IMR-90 (cell line): Measurements from ENCODE around the gene MARK4. TPM values are rescaled to one million over a fixed set of nuclear protein-coding genes. Genes with fewer than 3 reads are reported as not detected.

ENCODE experiments used
- ATAC-seq: fragments of 200-7000 bp; cut with Tn5 transposase; 2 replicates; pipeline ENCODE4 v1.9.1; 2020; ENCODE audit warnings: low read depth, mild to moderate bottlenecking, moderate library complexity
- BruUV-seq: library from RNA; stranded (reverse); fragments of 400-500 nt; replicated peaks from 2 replicates; lab custom pipeline; 2021; lab: Mats Ljungman, UMichigan
- CTCF ChIA-PET: fragments of 300-600 bp; formaldehyde crosslinking; extraction: SDS; loops from one replicate; lab custom pipeline; 2021; ENCODE audit warnings: antibody characterized with exemption; lab: Yijun Ruan, JAX
- POLR2A ChIA-PET: fragments of 300-600 bp; sonication (Branson Sonifier 250); formaldehyde crosslinking; loops from one replicate; lab custom pipeline; 2022; ENCODE audit warnings: antibody characterized with exemption; ENCODE audit not compliant: unreplicated experiment; lab: Charles Lee
- DNase-seq: peaks from one replicate; pipeline ENCODE4 v3.0.0; 2013
- H2AFZ ChIP-seq: replicated peaks from 2 replicates; pipeline ENCODE3; 2013; ENCODE audit warnings: low read length, mild to moderate bottlenecking; ENCODE audit not compliant: poor library complexity
- H2AK5ac ChIP-seq: 2 replicates; pipeline ENCODE4 v1.6.1; 2013; ENCODE audit warnings: low read depth, low read length, inconsistent platforms
- H2AK9ac ChIP-seq: replicated peaks from 2 replicates; pipeline ENCODE3; 2013; ENCODE audit warnings: mild to moderate bottlenecking, low read depth, low read length, moderate library complexity; ENCODE audit not compliant: poor library complexity
- H2BK120ac ChIP-seq: 2 replicates; pipeline ENCODE4 v1.6.1; 2013; ENCODE audit warnings: low read depth, low read length, inconsistent platforms
- H2BK15ac ChIP-seq: 3 replicates; pipeline ENCODE4 v1.6.1; 2013; ENCODE audit warnings: low read depth, low read length, inconsistent platforms
- H2BK20ac ChIP-seq: 2 replicates; pipeline ENCODE4 v1.6.1; 2013; ENCODE audit warnings: low read depth, mild to moderate bottlenecking, inconsistent platforms, low read length, moderate library complexity
- H2BK5ac ChIP-seq: 2 replicates; pipeline ENCODE4 v1.6.1; 2013; ENCODE audit warnings: mild to moderate bottlenecking, low read depth, low read length, inconsistent platforms; ENCODE audit not compliant: poor library complexity, severe bottlenecking
- H3K14ac ChIP-seq: replicated peaks from 2 replicates; pipeline ENCODE4 v1.6.1; 2013; ENCODE audit warnings: low read depth, low read length, inconsistent platforms
- H3K18ac ChIP-seq: 2 replicates; pipeline ENCODE4 v1.6.1; 2013; ENCODE audit warnings: low read depth, low read length, control low read depth
- H3K23ac ChIP-seq: 2 replicates; pipeline ENCODE4 v1.6.1; 2013; ENCODE audit warnings: low read depth, low read length, inconsistent platforms
- H3K27ac ChIP-seq: 2 replicates; pipeline ENCODE4 v1.5.1; 2013; ENCODE audit warnings: mild to moderate bottlenecking, control low read depth, low read length; ENCODE audit not compliant: insufficient read depth
- H3K27me3 ChIP-seq: 2 replicates; pipeline ENCODE4 v1.6.1; 2013; ENCODE audit warnings: low read length; ENCODE audit not compliant: control insufficient read depth, insufficient read depth
- H3K36me3 ChIP-seq: 2 replicates; pipeline ENCODE4 v1.6.1; 2013; ENCODE audit warnings: low read length, mixed read lengths; ENCODE audit not compliant: control insufficient read depth, insufficient read depth
- H3K4ac ChIP-seq: 2 replicates; pipeline ENCODE4 v1.6.1; 2013; ENCODE audit warnings: low read depth, low read length, inconsistent platforms
- H3K4me1 ChIP-seq: 2 replicates; pipeline ENCODE4 v1.6.1; 2013; ENCODE audit warnings: low read length, mixed read lengths; ENCODE audit not compliant: control insufficient read depth, insufficient read depth
- H3K4me2 ChIP-seq: 2 replicates; pipeline ENCODE4 v1.6.1; 2013; ENCODE audit warnings: low read depth, mild to moderate bottlenecking, control low read depth, low read length, moderate library complexity
- H3K4me3 ChIP-seq: 2 replicates; pipeline ENCODE4 v1.5.1; 2013; ENCODE audit warnings: low read depth, mild to moderate bottlenecking, control low read depth, low read length, moderate library complexity; ENCODE audit not compliant: insufficient read depth
- H3K56ac ChIP-seq: 2 replicates; pipeline ENCODE4 v1.6.1; 2013; ENCODE audit warnings: low read length, inconsistent platforms; ENCODE audit not compliant: insufficient read depth; ENCODE audit errors: extremely low read depth
- H3K79me1 ChIP-seq, 2 experiments: 2 replicates each; pipeline ENCODE4 v1.6.1; 2013; ENCODE audit warnings: low read length in 2 of 2, inconsistent platforms in 1 of 2, low read depth in 1 of 2
- H3K9ac ChIP-seq: 2 replicates; pipeline ENCODE4 v1.6.1; 2013; ENCODE audit warnings: low read depth, low read length, control low read depth
- H3K9me1 ChIP-seq: 2 replicates; pipeline ENCODE4 v1.6.1; 2013; ENCODE audit warnings: low read length, inconsistent platforms; ENCODE audit not compliant: insufficient read depth
- H3K9me3 ChIP-seq: 2 replicates; pipeline ENCODE4 v1.6.1; 2013; ENCODE audit warnings: low read length; ENCODE audit not compliant: control insufficient read depth, insufficient read depth
- H4K20me1 ChIP-seq: 2 replicates; pipeline ENCODE4 v1.6.1; 2013; ENCODE audit warnings: low read length, inconsistent platforms; ENCODE audit not compliant: insufficient read depth
- H4K5ac ChIP-seq: 2 replicates; pipeline ENCODE4 v1.6.1; 2013; ENCODE audit warnings: mild to moderate bottlenecking, low read depth, low read length, control low read depth
- H4K8ac ChIP-seq, 2 experiments: 2 replicates each; pipeline ENCODE4 v1.6.1; 2013; ENCODE audit warnings: low read depth in 2 of 2, low read length in 2 of 2, control low read depth in 1 of 2, inconsistent platforms in 1 of 2
- H4K91ac ChIP-seq: 2 replicates; pipeline ENCODE4 v1.6.1; 2013; ENCODE audit warnings: low read depth, low read length, inconsistent platforms; ENCODE audit not compliant: insufficient read depth
- BHLHE40 ChIP-seq: fragments of 150-350 bp; IDR thresholded peaks from 2 replicates; pipeline ENCODE4 v1.6.1; 2016; ENCODE audit warnings: mild to moderate bottlenecking, low read depth, low read length
- CEBPB ChIP-seq: IDR thresholded peaks from 2 replicates; pipeline ENCODE4 v1.6.1; 2012; ENCODE audit warnings: low read depth, low read length, improper control_type of control experiment
- CHD1 ChIP-seq: IDR thresholded peaks from 2 replicates; pipeline ENCODE4 v1.6.1; 2012; ENCODE audit warnings: low read depth, low read length, improper control_type of control experiment
- CTCF ChIP-seq: conservative IDR thresholded peaks from 2 replicates; pipeline ENCODE4 v1.5.1; 2012; ENCODE audit warnings: mild to moderate bottlenecking, low read depth, low read length, improper control_type of control experiment
- ELK1 ChIP-seq: fragments of 150-350 bp; IDR thresholded peaks from 2 replicates; pipeline ENCODE4 v1.6.1; 2016; ENCODE audit warnings: low read depth, mild to moderate bottlenecking, low read length, moderate library complexity, borderline replicate concordance
- FOS ChIP-seq: fragments of 150-350 bp; IDR thresholded peaks from 2 replicates; pipeline ENCODE4 v1.6.1; 2016; ENCODE audit warnings: low read depth, low read length
- MAFK ChIP-seq: IDR thresholded peaks from 2 replicates; pipeline ENCODE4 v1.6.1; 2012; ENCODE audit warnings: low read depth, low read length, improper control_type of control experiment
- MAZ ChIP-seq: IDR thresholded peaks from 2 replicates; pipeline ENCODE4 v1.6.1; 2012; ENCODE audit warnings: low read depth, mild to moderate bottlenecking, low read length, improper control_type of control experiment, moderate library complexity, borderline replicate concordance
- MXI1 ChIP-seq: IDR thresholded peaks from 2 replicates; pipeline ENCODE4 v1.6.1; 2012; ENCODE audit warnings: low read depth, mild to moderate bottlenecking, low read length, moderate library complexity, borderline replicate concordance
- POLR2A ChIP-seq: IDR thresholded peaks from 2 replicates; pipeline ENCODE4 v1.6.1; 2012; ENCODE audit warnings: mild to moderate bottlenecking, low read depth, low read length
- RCOR1 ChIP-seq: IDR thresholded peaks from 2 replicates; pipeline ENCODE4 v1.6.1; 2012; ENCODE audit warnings: mild to moderate bottlenecking, low read length, improper control_type of control experiment; ENCODE audit not compliant: insufficient replicate concordance
- RFX5 ChIP-seq: IDR thresholded peaks from 2 replicates; pipeline ENCODE4 v1.8.0; 2012; ENCODE audit warnings: low read depth, mild to moderate bottlenecking, low read length, moderate library complexity
- SMC3 ChIP-seq: fragments of 150-350 bp; IDR thresholded peaks from 2 replicates; pipeline ENCODE4 v1.6.1; 2016; ENCODE audit warnings: low read depth, mild to moderate bottlenecking, antibody characterized with exemption, low read length, moderate library complexity
- WGBS, 2 experiments: methylation state at CpG; one replicate each; pipeline versions ENCODE4 v1.1.5 to v1.1.7; 2013; ENCODE audit warnings: missing lambda C conversion rate in 2 of 2; ENCODE audit not compliant: insufficient read length in 1 of 2; ENCODE audit errors: extremely low coverage in 2 of 2; 5-methylcytosine and 5-hydroxymethylcytosine counted together
- dilution Hi-C: fragments of 300-500 bp; cut with HindIII; formaldehyde crosslinking; loops from one replicate; pipeline ENCODE4 v1.14.3; 2018; ENCODE audit warnings: low sequenced_read_pairs; ENCODE audit not compliant: unreplicated experiment
- in situ Hi-C: fragments of 300-500 bp; cut with MboI; formaldehyde crosslinking; loops from 3 replicates; pipeline ENCODE4 v1.14.3; 2019; ENCODE audit warnings: low sequenced_read_pairs, inconsistent platforms, mixed read lengths
- intact Hi-C: fragments of 100-400 bp; cut with micrococcal nuclease; formaldehyde crosslinking; loops from 2 replicates; pipeline ENCODE4 v1.10.0; 2022
- polyA plus RNA-seq, 3 experiments: library from polyadenylated mRNA; depleted of rRNA; stranded (reverse); fragments of >200 nt; gene quantifications; 2 replicates each; pipeline ENCODE4 v1.2.3, GENCODE V29; 2012; ENCODE audit warnings: low replicate concordance in 1 of 3
- total RNA-seq: library from RNA; depleted of rRNA; stranded (reverse); fragments of >200 nt; gene quantifications from 2 replicates; pipeline ENCODE4 v1.2.3, GENCODE V29; 2012

MARK4 gene
- total and polyA plus RNA-seq, 2 of the 4 experiments (the other 2 are of a cell fraction) = 11.3 to 20.7 TPM

- no peak overlapping the region for H2BK120ac ChIP-seq
- no peak overlapping the region for H4K91ac ChIP-seq
- no peak for ATAC-seq
- no peak overlapping the region for H2AK5ac ChIP-seq
- dilution Hi-C loops = no loop called here
- H3K4ac ChIP-seq = no peak overlapping the region
- no peak overlapping the region for H3K27ac ChIP-seq
- ChIA-PET POLR2A (no interaction called here), CTCF (interaction anchor here (0.6 kb wide), 1 partner anchor 27 kb away, joined by 4 read pairs; no protein-coding TSS in a partner anchor)
- no peak overlapping the region for H3K56ac ChIP-seq
- no peak overlapping the region for H3K23ac ChIP-seq
- no peak overlapping the region for H2AFZ ChIP-seq
- H3K9ac ChIP-seq = no peak overlapping the region
- no peaks in the 10 kb centered on the region for H3K79me1 ChIP-seq
- no TSS peak for BruUV-seq
- H2BK20ac ChIP-seq = no peak overlapping the region
- H3K4me3 ChIP-seq = no peak overlapping the region
- H4K8ac ChIP-seq = no peak overlapping the region
- no peak overlapping the region for H3K18ac ChIP-seq
- H3K14ac ChIP-seq = no peak overlapping the region
- H3K27me3 ChIP-seq = peaks cover 19% of the 10 kb centered on the region
- no peak overlapping the region for H2BK5ac ChIP-seq
- no peak overlapping the region for H2BK15ac ChIP-seq
- no peaks in the 10 kb centered on the region for H3K9me1 ChIP-seq
- TF ChIP-seq FOS (no peak), CEBPB (no peak), CHD1 (no peak), MAFK (no peak), ELK1 (no peak), CTCF (no peak), RCOR1 (no peak), POLR2A (no peak), SMC3 (no peak), RFX5 (no peak), MXI1 (no peak), BHLHE40 (no peak), MAZ (no peak)
- WGBS, 2 experiments = 60% methylated on average over 1 of the region's 13 CpGs; no CpG with 5 or more reads in 1 of the 2 experiments
- in situ Hi-C loops = no loop called here
- H4K5ac ChIP-seq = no peak overlapping the region
- no peak for DNase-seq
- no peaks in the 10 kb centered on the region for H3K36me3 ChIP-seq
- intact Hi-C loops = no loop called here
- no peaks in the 10 kb centered on the region for H3K4me1 ChIP-seq
- no peaks in the 10 kb centered on the region for H3K9me3 ChIP-seq
- no peak overlapping the region for H2AK9ac ChIP-seq
- no peak overlapping the region for H3K4me2 ChIP-seq
- H4K20me1 ChIP-seq = peaks cover 1% of the 10 kb centered on the region; the same call in 1 of the 2 replicates
These were observed 91.8 kb downstream of the MARK4 start for GRCh38 chr19:45342911-45343310.
